ENCODE results near the gene PTPRE.
A peak's percentile ranks its signal among the peaks of the same experiment; 100 is the strongest.

Gene PTPRE, protein sequence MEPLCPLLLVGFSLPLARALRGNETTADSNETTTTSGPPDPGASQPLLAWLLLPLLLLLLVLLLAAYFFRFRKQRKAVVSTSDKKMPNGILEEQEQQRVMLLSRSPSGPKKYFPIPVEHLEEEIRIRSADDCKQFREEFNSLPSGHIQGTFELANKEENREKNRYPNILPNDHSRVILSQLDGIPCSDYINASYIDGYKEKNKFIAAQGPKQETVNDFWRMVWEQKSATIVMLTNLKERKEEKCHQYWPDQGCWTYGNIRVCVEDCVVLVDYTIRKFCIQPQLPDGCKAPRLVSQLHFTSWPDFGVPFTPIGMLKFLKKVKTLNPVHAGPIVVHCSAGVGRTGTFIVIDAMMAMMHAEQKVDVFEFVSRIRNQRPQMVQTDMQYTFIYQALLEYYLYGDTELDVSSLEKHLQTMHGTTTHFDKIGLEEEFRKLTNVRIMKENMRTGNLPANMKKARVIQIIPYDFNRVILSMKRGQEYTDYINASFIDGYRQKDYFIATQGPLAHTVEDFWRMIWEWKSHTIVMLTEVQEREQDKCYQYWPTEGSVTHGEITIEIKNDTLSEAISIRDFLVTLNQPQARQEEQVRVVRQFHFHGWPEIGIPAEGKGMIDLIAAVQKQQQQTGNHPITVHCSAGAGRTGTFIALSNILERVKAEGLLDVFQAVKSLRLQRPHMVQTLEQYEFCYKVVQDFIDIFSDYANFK

DNA sequence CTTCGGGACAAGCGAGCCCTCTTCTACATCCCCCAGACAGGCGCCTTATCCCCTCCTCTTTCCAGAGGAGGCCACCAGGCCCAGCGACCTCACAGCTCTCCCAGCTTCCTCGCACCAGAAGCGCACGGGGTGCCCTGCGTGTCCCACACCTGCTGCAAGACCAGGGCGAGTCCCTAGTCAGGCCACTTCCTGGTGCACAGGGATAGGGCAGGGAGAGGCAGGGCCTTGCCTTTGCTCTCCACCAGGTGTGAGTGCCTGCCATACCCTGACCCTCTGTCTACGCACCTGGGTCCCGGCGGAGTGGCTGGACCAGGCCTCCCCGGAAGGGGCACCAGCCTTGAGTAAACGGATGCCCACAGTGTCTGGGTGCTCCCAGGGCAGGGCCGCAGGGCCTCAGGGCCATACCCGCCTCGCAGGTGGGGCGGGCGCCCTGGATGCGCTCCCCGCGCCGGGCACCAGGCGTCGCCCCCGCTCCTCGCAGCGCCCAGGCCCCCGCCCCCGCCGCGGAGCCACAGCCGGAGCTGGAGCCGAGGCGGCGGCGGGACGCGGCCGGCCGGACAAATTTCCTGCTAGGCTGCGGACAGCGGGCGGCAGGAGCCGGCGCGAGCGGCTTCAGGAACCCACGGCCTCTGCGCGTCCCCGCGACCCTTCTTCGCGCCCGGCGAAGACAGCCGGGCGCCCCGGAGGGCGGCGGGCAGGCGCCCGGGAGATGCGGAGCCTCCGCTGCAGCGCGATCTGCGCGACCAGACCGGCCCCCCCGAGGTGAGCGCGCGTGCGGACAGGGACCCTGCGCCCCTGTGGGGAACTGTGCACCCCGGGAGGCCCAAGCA lies at the start of gene PTPRE:
Gene PTPRE (plus strand): TSS at position 556 of the 830 bp plus-strand sequence. CDS start 133,779 bp downstream, outside the sequence.
- peak; percentile 83 for DNase-seq

DNA sequence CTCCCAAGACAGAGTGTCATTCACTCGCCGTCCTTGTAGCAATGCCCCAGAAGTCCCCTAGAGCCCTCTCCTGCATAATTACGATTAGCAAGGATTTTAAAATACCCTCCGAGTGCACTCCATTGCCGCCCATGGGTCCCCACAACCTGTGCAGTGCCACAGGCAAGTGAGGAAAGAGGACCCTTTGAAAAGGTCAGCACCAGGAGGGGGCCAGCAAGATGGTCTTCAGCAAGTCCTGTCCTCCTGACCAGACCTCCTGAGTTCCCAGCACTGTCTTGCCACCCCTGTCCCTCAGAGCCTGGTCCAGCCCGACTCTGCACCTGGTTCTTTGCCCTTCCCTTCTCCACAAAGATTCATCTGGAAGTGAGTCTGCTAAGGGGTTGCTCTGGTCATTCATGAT lies 46.3 kb upstream of the PTPRE start:
- DNase-seq: no peak

DNA sequence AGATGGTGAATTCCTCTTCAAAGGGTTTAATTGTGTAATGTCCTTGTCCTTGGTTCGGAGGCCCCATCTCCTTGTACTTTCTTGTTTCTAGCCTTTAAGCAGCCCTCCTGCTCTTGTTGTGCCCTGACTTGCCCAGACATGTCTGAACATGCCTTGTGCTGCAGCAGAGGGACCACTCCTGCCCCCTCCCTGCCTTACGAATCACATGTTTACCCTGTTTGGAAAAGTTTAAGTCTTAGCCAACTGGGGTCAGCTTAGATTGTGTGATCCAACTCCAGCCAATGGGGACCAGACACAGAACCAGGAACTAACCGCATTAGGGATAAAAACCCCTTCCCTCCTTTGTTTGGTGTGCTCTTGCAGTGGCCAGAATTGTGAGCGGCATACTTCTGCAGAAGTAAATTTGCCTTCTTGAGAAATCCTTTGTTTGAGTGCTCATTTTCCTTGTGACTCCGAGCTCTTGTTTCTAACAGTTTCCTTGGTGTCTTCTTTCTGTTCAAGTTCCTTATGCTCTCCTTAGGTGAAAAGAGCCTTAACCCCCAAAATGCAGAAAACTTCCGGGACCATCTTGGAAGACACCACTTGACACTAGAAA lies 43.6 kb upstream of the PTPRE start:
- no peak for DNase-seq

DNA sequence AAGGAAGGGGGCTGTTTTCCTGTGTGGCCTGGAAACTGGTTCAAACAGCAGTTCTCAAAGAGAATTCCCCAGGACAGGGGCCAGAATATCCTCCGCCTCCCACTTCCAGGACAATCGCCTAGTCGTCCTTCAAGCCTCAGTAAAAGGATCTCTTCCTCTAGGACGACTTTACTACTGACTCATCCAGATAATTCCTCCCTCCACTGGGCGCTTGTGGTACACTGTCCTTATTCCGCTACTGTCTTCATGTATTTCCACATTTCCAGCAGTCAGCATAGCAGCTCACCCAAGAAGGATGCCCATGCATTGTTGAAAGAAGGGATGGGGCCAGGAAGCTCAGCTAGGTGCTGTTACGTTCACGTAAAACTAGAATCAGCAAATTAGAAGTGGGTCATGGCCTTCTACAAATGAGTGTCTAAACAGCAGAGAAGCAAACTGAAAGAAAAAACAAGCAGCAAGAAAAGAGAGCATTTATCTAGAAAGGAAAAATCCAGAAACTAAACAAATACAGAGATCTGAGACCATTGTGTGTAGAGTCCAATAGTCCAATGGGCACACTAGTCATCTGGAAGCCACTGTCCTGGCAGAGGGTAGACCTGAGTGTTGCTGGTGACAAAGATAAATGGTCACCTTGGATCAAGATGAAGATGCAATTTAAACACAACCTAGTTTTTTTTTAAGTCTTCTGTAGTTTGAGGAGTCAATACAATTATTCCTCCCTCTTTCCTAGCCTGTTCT lies 40.5 kb upstream of the PTPRE start:
- DNase-seq: no peak

DNA sequence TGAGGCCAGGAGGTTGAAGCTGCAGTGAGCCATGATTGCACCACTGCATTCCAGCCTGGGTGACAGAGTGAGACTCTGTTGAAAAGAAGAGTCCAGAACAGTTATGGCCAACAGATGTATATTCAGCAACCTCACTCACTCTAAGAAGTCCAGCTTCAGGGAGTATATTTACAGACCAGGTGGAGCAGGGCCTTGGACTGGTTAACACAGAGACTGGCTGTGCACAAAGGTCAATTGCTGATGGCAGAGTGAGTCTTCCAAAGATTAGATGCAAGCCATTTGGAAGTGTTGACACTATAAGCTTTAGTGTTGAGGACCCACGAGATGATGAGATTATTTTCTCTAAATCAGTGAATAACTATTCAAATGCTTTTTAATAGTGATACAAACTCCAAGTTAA lies 39.1 kb upstream of the PTPRE start:
- no peak for DNase-seq

DNA sequence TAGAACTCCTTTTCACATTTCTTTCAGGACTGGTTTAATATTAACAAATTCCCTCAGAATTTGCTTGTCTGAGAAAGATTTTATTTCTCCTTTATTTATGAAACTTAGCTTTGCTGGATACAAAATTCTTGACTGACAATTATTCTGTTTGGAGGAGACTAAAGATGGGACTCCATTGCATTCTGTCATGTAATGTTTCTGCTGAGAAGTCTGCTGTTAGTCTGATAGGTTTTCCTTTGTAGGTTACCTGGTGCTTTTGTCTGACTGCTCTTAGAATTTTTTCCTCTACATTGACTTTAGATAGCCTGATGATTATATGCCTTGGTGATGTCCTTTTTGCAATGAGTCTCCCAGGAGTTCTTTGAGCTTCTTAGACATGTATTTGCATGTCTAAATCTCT lies 37.6 kb upstream of the PTPRE start:
- no peak for DNase-seq

DNA sequence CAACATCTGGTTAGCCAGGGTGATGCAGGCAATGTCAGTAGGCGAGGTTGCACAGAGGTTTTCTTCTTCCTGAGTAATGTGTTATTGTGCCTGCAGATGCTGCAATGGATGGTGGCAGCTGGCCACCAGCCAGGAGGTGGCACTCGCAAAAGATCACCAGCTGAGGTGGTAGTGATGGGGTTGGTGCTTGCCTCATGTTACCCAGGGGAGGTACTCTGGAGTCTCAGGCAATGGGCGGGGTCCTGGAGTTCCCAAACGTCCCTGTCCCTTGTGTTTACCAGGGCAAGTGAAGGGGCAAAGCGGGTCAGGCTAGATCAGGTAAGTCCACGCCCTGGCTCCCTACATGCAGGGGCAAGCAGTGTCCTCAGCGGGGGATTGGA lies 35.3 kb upstream of the PTPRE start:
- DNase-seq: no peak

DNA sequence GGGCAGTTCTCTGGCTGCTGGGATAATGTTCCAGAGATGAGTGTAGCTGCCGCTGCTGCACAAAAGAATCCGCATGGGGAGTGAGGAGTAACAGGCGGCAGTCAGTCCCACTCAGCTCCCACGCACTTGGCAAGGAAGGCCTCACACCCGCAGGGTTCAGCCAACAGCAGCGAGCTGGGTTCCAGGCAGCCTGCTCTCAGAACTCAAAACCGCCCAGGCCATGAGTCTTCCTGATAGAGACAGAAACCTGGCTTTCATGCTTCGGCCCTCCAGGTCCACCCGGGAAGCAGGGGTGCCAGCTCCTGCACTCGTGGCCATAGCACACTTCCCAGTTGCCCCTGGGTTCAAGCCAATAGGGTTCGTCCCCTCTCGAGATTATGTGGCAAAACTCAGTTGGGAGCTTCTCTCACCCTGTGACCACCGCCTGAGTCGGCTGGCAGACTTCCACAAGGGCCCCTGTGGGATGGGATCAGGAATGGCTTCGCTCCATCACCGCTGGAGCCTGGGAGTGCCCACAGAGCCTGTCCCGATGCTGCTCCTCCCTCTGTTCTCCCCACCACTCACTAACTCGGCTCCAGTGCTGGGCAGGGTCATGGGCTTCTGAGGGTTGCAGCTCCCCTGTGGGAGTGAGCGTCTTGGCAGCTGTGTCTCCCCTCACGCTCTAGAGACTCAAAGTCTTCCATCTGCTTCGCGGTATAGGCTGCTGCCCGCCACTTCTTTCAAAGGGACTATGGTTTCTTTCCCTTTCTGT lies 34.7 kb upstream of the PTPRE start:
- no peak for DNase-seq

DNA sequence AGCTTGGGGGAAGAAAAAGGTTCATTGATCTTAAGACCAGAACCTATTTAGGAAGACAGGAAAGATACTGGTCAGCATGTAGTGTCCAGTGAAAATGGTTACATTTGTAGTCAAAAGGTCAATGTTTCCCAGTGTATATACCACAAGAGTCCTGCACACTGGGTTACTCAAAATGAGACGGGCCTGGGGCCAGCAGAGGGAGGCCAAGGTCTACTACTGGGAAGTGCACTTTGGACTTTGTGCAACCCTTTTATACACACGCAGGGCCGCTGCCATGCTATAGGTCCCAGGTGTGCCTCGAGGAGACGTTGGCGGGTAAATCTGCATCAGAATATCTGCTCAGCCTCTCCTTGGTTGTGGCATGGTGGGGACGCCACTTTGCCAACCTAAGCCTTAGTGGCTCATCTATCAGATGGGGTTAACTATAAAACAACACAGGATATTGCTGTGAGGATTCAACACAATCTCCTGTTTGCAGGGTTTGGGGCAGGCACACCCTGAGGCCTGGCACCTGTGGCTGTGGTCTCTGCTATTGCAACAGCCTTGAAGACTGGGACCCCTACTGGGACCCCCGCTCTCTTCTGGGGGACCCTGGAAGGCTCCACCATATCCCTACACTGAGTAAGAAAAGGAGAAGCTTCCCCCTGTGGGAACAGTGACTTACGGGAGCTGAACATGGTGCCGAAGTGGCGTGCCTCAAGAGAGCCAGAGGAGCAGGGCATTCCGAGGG lies 33.9 kb upstream of the PTPRE start:
- no peak for DNase-seq

DNA sequence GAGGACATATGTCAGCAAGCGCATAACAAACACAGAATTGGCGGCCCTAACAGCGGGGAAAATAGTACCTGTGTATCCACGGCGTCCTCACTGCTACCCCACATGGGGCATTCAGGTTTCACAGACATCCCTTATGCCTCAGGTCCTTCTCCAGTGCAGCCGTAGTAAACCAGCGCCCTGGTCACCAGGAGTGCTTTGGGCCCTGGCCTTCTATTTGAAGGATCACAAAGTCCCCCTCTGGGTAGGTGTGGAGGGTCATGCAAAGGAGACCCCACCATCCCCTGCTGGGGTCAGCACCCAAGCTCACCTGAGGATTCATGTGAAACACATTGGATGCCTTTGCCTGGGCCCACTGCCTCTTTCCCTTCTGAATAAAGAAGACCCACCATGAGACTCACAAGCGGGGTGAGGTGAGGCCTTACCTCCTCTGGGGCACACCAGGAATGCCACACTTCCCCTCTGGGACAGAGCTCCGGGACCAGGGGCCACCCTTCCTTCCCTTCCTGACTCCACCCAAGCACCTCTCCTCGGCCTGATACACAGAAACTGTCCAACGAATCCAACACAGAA lies 32.9 kb upstream of the PTPRE start:
- DNase-seq: no peak

DNA sequence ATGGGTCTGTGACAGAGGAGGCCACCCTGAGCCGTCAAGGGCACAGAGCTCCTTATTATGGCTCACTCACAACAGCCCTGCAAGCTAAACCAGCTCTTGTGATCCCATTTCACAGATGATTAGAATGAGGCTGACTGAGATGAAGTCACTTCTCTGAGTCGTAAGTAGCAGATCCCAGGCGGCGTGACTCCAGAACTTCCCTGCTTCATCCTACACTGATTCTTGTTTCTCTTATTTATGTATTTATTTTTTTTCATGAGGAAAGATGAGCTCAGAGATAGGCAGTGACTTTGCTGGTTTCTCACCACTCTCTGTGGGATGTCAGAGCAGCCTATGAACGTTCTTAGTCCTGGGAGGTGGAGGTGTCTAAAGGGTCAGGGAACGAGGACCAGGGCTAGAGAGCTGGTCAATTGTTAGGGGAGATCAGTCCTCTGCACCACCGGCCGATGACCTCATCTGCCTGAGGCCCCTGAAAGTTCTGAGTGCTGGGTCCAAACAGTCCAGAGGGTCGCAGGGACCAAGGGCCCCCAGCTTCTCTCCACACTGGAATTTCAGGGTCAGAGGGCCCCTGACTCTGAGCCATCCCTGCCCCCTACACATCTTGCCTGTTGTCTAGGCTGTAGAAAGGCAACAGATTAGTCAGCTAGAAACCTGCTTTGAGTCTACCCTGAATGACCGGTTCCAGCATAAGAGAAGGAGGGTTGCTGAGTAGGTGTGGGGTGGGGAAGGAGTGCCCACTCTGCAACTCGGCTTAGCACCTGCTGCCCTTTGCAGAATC lies 32.0 kb upstream of the PTPRE start:
- no peak for DNase-seq

DNA sequence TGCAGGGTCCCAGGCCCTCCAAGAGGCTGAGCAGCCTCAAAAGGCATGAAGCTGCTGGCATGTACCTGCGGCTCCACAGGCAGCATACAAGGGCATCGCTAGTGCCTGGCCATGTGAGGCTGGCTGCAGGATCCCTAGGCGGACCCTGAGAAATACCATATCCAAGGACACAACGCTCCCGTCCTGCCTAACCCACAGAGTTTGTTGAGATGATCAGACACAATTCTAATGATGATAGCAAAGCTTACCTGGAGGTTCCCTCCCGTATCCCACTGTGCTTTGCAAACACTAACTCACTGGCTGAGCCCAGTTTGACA lies 31.5 kb upstream of the PTPRE start:
- no peak for DNase-seq

DNA sequence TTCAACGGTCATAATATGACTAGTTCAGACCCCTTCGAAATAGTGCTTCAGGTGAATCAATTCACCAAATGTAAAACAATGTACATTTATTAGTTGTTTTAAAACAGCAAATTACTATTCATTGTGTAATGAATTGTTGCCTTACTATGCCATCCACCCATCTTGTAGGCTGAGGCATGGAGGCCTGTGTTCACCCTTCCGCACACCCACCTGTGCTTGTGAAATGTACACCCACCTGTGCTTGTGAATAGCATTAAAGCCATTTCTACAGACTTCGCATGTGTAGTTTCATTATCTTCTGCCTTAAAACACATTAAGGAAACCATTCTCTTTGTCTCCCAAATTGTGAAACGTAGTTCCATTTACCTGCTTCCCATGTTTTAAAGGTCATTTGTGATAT lies 31.0 kb upstream of the PTPRE start:
- no peak for DNase-seq

DNA sequence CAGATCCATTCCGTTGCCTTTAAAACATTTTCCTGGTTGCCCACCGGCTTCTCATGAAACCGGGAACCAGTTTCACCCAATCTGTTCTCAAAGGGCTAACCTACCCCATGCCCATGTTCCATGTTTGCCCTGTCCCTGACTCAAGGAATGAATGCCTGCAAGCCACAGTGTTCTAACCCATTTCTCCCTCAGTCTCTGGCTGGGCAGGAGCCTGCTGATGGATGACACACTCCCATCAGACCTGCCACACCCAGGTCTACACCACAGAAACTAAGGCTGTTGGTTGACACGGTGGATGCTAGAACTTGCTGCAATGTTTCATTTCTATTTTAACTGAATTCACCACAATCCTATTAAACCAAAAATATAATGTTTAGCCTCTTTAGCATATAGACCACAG lies 29.8 kb upstream of the PTPRE start:
- no peak for DNase-seq

DNA sequence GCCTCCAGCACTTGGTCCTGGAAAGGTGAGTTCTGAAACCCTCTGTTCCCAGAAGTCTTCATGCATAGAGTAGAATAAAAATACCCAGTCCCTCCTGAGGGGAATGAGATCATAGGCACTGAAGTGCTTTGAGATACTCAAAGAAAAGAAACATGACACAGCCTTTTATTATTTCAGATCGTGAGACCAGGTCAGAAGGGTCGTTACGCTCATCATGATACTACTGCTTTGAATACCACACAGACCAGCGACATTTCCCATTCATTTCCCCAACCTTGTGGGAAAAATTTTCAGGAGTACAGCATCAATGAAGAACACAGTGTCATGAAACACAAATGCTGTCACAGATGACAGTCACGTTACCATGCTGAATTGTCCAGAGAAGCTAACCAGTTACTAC lies 29.2 kb upstream of the PTPRE start:
- no peak for DNase-seq

DNA sequence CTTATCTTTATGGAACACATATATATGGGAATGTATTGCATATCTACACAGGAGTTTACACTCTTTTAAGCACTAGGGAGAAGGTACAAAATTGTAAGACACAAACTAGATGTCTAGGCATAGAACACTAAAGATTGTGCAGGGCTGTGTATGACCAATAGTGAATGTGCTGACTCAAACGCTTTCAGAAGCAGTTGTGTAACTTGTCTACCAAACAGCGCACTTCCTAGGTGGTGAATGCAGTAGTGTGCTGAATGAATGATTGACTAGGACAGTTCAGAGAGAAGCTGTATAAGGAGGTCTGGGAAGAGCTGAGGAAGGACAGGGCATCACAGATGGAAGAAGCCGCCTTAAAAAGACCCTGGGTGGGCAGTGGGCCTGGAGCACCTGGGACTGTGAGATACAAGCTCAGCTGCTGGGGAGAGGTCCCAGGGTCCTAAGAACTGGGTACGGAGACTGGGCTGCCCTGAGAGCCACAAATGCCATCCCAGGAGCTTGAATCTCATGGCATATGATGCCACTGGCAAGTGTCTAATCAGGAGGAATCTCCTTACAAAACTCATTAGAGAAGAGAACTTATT lies 28.3 kb upstream of the PTPRE start:
- DNase-seq: no peak

DNA sequence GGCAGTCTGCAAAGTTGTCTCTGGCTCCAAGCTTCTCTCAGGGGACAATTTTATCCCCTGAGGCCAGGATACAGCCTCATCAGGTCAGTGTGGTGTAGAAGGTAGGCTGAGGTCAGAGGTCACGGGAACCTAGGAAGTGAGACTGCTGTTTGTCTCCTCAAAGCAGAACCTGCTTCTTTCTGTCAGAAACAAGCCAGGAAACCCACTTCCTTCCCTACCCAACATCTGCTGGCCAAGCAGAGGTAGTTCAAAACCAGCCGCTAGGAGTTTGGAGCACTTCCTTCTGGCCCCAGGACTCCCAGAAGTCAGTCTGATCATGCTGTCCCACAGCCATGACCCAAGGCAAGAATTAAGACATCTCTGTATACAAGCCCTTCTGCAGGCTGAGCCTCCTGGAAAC lies 26.3 kb upstream of the PTPRE start:
- no peak for DNase-seq

DNA sequence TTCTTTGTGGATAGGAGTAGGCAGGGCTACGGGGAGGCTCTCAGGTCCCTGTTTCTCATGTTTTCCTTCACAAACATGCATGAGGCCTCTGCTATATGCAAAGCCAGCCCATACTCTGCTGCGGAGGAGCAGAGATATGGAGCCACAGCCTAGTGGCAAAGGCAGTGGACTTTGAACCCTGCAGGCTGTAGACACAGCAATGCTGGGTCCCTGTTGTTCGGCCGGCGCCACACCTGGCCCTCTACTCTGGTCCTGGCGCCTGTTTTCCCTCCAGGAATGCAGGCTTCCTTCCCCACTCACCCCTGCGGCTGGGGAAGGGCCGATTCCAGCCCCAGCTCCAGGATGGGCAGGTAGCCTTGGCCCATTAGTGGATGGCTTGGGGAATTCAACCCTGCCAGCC lies 25.6 kb upstream of the PTPRE start:
- no peak for DNase-seq

DNA sequence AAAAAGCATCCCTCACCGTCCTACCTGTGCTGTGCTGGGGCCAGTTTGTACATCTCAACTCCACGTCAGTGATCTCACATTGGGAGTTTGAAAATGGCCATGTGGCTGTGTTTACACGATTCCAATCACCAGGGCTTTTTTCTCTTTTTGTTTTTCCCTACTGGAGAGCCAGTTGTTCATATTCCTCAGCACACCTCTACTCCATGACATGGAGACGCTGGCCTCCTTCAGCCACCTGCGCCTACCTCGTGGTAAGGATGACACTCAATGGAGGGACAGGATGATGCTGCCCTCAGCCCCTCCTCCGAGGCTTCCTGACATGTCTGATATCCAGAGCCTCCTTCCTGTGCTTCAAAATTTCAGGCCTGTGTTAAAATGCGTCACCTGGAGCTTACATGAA lies 24.5 kb upstream of the PTPRE start:
- DNase-seq: no peak

Measured in right forelimb (tissue), 1 donor.